ENCODE measurements around the gene ST3GAL2.
A peak's percentile ranks its signal among the peaks of the same experiment; 100 is the strongest.

Gene ST3GAL2

GRCh38 chr16:70399381-70399780 is 39.5 kb downstream of the ST3GAL2 start:
- H3K4me2 ChIP-seq (ENCODE audit: low read depth, low read length): no peak overlapping the region
- peaks cover 13% of the 10 kb centered on the region for H3F3A ChIP-seq (ENCODE audit: insufficient read depth, low read length)
- H3K27ac ChIP-seq (ENCODE audit: low read length): no peak overlapping the region
- H3K36me3 ChIP-seq (replicated peaks; ENCODE audit: insufficient read depth, low read length): no peaks in the 10 kb centered on the region
- no peaks in the 10 kb centered on the region for H3K9me2 ChIP-seq (replicated peaks; ENCODE audit: insufficient read depth, low read length)
- no peaks in the 10 kb centered on the region for H4K20me1 ChIP-seq (ENCODE audit: insufficient read depth, low read length)
- no peaks in the 10 kb centered on the region for H3K9me3 ChIP-seq (replicated peaks; ENCODE audit: insufficient read depth, low read length)
- TF ChIP-seq EZH2phosphoT487 (IDR thresholded peaks at IDR 0.05; ENCODE audit: low read length): no peak
- TF ChIP-seq CTCF (IDR thresholded peaks at IDR 0.05; ENCODE audit: low read length): no peak
- TF ChIP-seq EZH2 (optimal IDR thresholded peaks at IDR 0.05; ENCODE audit: low read depth, low read length): no peak
- H2AFZ ChIP-seq (ENCODE audit: low read length): no peak overlapping the region
- no peak overlapping the region for H3K4me3 ChIP-seq (ENCODE audit: low read length)
- H3K79me2 ChIP-seq (ENCODE audit: low read length): peaks cover 4% of the 10 kb centered on the region; the same call in 1 of the 2 replicates
- peaks cover 14% of the 10 kb centered on the region for H3K4me1 ChIP-seq (ENCODE audit: low read length)
- no peaks in the 10 kb centered on the region for H3K27me3 ChIP-seq (replicated peaks; ENCODE audit: insufficient read depth, low read length)
- no peak for DNase-seq
- H3K9ac ChIP-seq (ENCODE audit: low read length): no peak overlapping the region

GRCh38 chr16:70398177-70398743 is 40.6 kb downstream of the ST3GAL2 start:
- H3K36me3 ChIP-seq (replicated peaks; ENCODE audit: insufficient read depth, low read length): no peaks in the 10 kb centered on the region
- H3K27me3 ChIP-seq (replicated peaks; ENCODE audit: insufficient read depth, low read length): no peaks in the 10 kb centered on the region

GRCh38 chr16:70396246-70396904 is 42.5 kb downstream of the ST3GAL2 start:
- no peak overlapping the region for H3K4me2 ChIP-seq (ENCODE audit: low read depth, low read length)
- no peaks in the 10 kb centered on the region for H3K9me2 ChIP-seq (replicated peaks; ENCODE audit: insufficient read depth, low read length)
- no peaks in the 10 kb centered on the region for H3K9me3 ChIP-seq (replicated peaks; ENCODE audit: insufficient read depth, low read length)
- H3K9ac ChIP-seq (ENCODE audit: low read length): no peak overlapping the region
- H3K27ac ChIP-seq (ENCODE audit: low read length): no peak overlapping the region
- no peaks in the 10 kb centered on the region; the same call in 1 of the 2 replicates for H3K79me2 ChIP-seq (ENCODE audit: low read length)
- H3K36me3 ChIP-seq (replicated peaks; ENCODE audit: insufficient read depth, low read length): no peaks in the 10 kb centered on the region
- H3F3A ChIP-seq (ENCODE audit: insufficient read depth, low read length): 0 out of 2 replicates have a peak, but pooled peaks cover 6% of the 10 kb centered on the region
- no peaks in the 10 kb centered on the region for H3K27me3 ChIP-seq (replicated peaks; ENCODE audit: insufficient read depth, low read length)
- H3K4me3 ChIP-seq (ENCODE audit: low read length): no peak overlapping the region
- TF ChIP-seq EZH2phosphoT487 (IDR thresholded peaks at IDR 0.05; ENCODE audit: low read length) (no peak), EZH2 (optimal IDR thresholded peaks at IDR 0.05; ENCODE audit: low read depth, low read length) (no peak), CTCF (IDR thresholded peaks at IDR 0.05; ENCODE audit: low read length) (no peak)
- H4K20me1 ChIP-seq (ENCODE audit: insufficient read depth, low read length): no peaks in the 10 kb centered on the region
- no peaks in the 10 kb centered on the region for H3K4me1 ChIP-seq (ENCODE audit: low read length)
- peak; percentile 19 for DNase-seq
- no peak overlapping the region for H2AFZ ChIP-seq (ENCODE audit: low read length)

More at GRCh38 chr16:70398177-70398743, 40.6 kb downstream of the ST3GAL2 start:
- Histone ChIP-seq H3K4me2 (ENCODE audit: low read depth, low read length) (no peak overlapping the region), H3F3A (ENCODE audit: insufficient read depth, low read length) (0 out of 2 replicates have a peak, but pooled peaks cover 6% of the 10 kb centered on the region), H3K9me2 (replicated peaks; ENCODE audit: insufficient read depth, low read length) (no peaks in the 10 kb centered on the region), H3K9ac (ENCODE audit: low read length) (no peak overlapping the region), H3K79me2 (ENCODE audit: low read length) (peaks cover 4% of the 10 kb centered on the region; the same call in 1 of the 2 replicates), H3K4me1 (ENCODE audit: low read length) (peaks cover 4% of the 10 kb centered on the region; the same call in 1 of the 2 replicates), H4K20me1 (ENCODE audit: insufficient read depth, low read length) (no peaks in the 10 kb centered on the region), H2AFZ (ENCODE audit: low read length) (no peak overlapping the region), H3K4me3 (ENCODE audit: low read length) (no peak overlapping the region), H3K9me3 (replicated peaks; ENCODE audit: insufficient read depth, low read length) (no peaks in the 10 kb centered on the region), H3K27ac (ENCODE audit: low read length) (no peak overlapping the region)
- no peak for DNase-seq
- no peak for TF ChIP-seq EZH2 (optimal IDR thresholded peaks at IDR 0.05; ENCODE audit: low read depth, low read length)
- no peak for TF ChIP-seq EZH2phosphoT487 (IDR thresholded peaks at IDR 0.05; ENCODE audit: low read length)
- TF ChIP-seq CTCF (IDR thresholded peaks at IDR 0.05; ENCODE audit: low read length): no peak

Data from MM.1S (cell line).